Mammary epithelial cell (primary cell): ENCODE data around the gene MMAB.

Experiments
- CTCF ChIP-seq, 2 donors: IDR thresholded peaks in 1 of 2; conservative IDR thresholded peaks in 1 of 2; 2 replicates each; pipeline ENCODE4 v1.5.1; 2011 to 2012; ENCODE audit warnings: inconsistent platforms in 2 of 2, low read length in 2 of 2, mild to moderate bottlenecking in 2 of 2, control low read depth in 1 of 2, low read depth in 1 of 2; ENCODE audit not compliant: insufficient read depth in 1 of 2; ENCODE audit errors: extremely low read depth in 1 of 2
- EZH2 ChIP-seq: IDR thresholded peaks from 2 replicates; pipeline ENCODE4 v1.6.1; 2012; ENCODE audit warnings: low read length, inconsistent platforms, borderline replicate concordance

DNA sequence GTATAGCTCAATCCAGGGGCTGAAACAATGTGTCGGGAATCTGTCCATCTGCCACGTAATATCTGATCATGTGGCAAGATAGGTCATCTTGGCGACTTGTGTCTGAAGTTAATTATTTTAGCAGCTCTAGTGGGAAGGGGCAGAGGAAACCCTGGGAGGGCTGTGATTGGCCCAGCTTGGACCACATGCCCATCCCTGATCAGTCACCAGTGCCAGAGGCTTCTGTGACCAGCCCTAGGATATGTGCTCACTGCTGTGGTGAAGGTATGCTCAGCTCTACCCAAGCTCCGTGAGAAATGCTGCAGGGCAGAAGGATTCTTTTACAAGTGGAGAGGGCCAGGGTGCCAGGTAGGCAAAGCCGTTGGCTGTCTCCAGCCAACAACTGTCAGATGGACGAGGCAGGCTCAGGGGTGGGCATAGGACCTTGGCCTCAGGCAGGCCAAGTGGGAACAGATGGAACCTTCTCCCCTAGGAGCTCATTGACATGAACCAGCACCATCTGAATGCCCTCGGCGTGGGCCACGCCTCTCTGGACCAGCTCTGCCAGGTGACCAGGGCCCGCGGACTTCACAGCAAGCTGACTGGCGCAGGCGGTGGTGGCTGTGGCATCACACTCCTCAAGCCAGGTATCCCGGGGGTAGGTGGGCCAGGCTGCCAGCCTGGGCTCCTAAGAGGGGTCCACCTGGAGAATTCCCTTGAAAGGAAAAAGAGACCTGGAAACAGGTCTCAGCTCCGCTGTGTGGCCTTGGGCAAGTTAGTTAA, 21.4 kb upstream of the MMAB start:
- TF ChIP-seq CTCF (conservative IDR thresholded peaks at IDR 0.05 in 1 of 2, IDR thresholded peaks at IDR 0.05 in 1 of 2; ENCODE audit: extremely low read depth in 1 of 2, insufficient read depth in 1 of 2, low read depth in 1 of 2, low read length in 2 of 2) (no peak), EZH2 (no peak)
